Stimulated activated CD4-positive, alpha-beta T cell treated with anti-CD3 and anti-CD28 coated beads, Interleukin-12 subunit alpha, Interleukin-12 subunit beta, amount 100 ng/mL, for 4 hours (primary cell): Measurements from ENCODE around the gene UQCC5.

ENCODE experiments used
- DNase-seq: peaks from one replicate; pipeline ENCODE4 v3.0.0-alpha.2; 2020

The UQCC5 gene, protein sequence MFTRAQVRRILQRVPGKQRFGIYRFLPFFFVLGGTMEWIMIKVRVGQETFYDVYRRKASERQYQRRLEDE

GRCh38 chr3:52536369-52537164 lies at the start of gene UQCC5:
TSS of gene UQCC5 (plus strand) at chr3:52536605. CDS start at chr3:52536756, 151 bp downstream.
- DNase-seq = peak; percentile 95

DNA sequence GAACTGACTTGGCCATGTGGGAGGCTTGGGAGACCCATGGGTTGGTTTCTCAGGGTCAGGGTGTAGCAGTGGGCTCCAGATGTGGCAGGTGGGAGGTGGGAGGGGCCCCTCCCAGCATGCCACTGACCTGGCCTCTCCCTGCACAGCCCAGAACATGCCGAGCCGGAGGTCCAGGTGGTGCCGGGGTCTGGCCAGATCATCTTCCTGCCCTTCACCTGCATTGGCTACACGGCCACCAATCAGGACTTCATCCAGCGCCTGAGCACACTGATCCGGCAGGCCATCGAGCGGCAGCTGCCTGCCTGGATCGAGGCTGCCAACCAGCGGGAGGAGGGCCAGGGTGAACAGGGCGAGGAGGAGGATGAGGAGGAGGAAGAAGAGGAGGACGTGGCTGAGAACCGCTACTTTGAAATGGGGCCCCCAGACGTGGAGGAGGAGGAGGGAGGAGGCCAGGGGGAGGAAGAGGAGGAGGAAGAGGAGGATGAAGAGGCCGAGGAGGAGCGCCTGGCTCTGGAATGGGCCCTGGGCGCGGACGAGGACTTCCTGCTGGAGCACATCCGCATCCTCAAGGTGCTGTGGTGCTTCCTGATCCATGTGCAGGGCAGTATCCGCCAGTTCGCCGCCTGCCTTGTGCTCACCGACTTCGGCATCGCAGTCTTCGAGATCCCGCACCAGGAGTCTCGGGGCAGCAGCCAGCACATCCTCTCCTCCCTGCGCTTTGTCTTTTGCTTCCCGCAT lies 49.2 kb upstream of the UQCC5 start:
- DNase-seq = no peak

DNA sequence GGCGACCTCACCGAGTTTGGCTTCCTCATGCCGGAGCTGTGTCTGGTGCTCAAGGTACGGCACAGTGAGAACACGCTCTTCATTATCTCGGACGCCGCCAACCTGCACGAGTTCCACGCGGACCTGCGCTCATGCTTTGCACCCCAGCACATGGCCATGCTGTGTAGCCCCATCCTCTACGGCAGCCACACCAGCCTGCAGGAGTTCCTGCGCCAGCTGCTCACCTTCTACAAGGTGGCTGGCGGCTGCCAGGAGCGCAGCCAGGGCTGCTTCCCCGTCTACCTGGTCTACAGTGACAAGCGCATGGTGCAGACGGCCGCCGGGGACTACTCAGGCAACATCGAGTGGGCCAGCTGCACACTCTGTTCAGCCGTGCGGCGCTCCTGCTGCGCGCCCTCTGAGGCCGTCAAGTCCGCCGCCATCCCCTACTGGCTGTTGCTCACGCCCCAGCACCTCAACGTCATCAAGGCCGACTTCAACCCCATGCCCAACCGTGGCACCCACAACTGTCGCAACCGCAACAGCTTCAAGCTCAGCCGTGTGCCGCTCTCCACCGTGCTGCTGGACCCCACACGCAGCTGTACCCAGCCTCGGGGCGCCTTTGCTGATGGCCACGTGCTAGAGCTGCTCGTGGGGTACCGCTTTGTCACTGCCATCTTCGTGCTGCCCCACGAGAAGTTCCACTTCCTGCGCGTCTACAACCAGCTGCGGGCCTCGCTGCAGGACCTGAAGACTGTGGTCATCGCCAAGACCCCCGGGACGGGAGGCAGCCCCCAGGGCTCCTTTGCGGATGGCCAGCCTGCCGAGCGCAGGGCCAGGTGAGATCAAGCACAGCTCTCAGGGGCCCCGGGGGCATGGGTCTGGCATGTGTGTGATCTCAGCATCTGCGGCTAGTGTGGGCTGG lies 48.4 kb upstream of the UQCC5 start:
- DNase-seq = no peak

DNA sequence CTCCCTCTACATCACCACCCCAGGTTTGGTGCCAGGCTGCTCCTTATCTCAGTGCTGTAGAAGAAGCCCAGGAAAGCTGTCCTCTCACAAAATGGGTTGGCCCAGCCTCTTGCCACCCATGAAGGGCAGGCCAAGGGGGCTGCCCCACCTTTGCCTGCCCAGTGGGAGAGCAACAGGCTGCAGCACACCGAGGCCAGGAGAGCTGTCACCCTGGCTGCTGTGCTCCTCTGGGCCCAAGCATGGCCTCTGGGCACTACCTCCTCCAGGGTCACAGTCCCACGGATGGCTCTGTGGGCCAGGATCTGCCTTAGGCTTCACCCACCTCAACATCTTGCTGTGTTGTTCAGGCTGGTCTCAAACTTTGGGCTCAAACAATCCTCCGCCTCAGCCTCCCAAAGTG lies 47.7 kb upstream of the UQCC5 start:
- no peak for DNase-seq

- DNase-seq = no peak
Measured at GRCh38 chr3:52489453-52489852, 47.0 kb upstream of the UQCC5 start.

GRCh38 chr3:52490035-52490938 lies 46.1 kb upstream of the UQCC5 start:
- no peak for DNase-seq

DNA sequence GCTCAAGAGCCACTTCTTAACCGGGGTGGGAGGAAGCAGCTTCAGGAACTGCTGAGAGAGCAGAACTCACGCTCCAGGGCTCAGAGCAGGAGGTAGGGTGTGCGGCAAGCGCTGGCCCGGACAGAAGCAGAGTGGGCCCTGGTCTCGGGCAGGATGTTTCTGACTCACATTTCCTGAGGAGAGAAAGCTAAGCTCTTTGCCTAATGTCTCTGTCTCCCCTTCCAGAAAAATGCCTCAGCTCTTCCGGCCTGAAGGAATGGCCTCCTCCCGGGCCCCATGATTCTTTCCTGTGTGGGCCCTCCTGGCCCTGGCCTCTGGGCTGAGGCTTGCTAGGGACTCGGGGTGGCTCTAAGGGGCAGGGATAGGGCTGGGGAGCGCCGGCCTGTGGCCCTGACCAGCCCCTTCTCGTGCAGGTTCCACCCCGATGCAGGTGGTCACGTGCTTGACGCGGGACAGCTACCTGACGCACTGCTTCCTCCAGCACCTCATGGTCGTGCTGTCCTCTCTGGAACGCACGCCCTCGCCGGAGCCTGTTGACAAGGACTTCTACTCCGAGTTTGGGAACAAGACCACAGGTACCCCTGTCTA lies 45.4 kb upstream of the UQCC5 start:
- no peak for DNase-seq

DNA sequence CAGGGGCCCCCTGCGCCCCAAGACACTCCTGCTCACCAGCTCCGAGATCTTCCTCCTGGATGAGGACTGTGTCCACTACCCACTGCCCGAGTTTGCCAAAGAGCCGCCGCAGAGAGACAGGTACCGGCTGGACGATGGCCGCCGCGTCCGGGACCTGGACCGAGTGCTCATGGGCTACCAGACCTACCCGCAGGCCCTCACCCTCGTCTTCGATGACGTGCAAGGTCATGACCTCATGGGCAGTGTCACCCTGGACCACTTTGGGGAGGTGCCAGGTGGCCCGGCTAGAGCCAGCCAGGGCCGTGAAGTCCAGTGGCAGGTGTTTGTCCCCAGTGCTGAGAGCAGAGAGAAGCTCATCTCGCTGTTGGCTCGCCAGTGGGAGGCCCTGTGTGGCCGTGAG lies 44.3 kb upstream of the UQCC5 start:
- no peak for DNase-seq

DNA sequence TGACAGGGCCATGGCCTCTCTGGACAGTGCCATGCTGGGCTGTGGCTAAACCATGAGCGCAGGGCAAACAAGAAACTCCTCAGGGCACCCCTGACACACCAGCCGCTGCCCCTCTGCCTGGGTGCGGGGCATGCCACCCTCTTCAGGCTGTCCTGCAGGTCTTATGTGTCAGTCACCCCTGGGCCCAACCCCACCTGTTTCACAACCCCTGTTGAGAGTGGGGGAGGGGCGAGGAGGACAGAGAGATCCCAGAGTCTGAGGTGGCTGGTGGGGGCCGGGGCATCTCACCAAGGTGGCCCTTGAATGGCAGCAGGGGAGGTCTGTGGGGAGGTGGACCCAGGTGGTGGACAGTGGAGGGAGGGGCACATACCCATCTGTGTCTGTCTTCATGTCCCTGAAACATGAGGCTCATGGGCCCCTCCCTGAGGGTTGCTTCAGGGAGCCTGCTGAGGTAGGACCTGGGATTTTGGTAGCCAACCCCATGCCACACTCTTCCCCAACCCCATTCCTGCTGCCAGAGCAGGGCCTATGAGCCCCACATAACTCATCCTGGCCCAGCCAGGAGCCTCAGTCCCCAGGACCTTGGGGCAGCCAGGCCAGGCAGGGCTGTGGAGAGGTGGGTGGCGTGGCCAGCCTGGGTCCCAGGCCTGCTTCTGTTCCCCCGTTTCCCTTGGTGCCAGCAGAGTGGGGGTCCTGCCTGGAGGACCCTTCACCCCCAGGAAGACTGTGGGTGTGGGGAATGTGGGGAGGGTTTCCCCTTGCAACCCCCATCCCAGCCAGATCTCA lies 43.0 kb upstream of the UQCC5 start:
- no peak for DNase-seq

GRCh38 chr3:52494445-52494844 lies 42.0 kb upstream of the UQCC5 start:
- no peak for DNase-seq

- DNase-seq = no peak
Measured at GRCh38 chr3:52494886-52495495, 41.4 kb upstream of the UQCC5 start, which contains the start of gene STAB1. TSS of gene STAB1 (plus strand) at chr3:52495338. CDS start at chr3:52495414, 76 bp downstream.

GRCh38 chr3:52495777-52496602 lies 40.4 kb upstream of the UQCC5 start:
- no peak for DNase-seq

GRCh38 chr3:52498137-52499054 lies 38.0 kb upstream of the UQCC5 start:
- no peak for DNase-seq

DNA sequence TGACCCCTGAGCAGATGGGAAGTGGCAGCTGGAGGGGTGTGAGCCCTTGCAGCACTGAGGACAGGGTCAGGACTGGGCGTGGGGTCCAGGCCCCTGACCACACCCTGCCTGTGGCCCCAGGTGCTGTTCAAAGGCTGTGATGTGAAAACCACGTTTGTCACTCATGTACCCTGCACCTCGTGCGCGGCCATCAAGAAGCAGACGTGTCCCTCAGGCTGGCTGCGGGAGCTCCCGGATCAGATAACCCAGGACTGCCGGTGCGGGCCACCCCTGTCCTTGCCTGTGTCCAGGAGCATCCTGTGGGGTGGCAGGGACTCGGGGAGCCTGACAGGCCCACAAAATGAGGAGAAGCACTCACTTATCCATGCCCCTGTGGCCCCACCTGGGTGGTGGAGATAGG lies 35.4 kb upstream of the UQCC5 start:
- no peak for DNase-seq

DNA sequence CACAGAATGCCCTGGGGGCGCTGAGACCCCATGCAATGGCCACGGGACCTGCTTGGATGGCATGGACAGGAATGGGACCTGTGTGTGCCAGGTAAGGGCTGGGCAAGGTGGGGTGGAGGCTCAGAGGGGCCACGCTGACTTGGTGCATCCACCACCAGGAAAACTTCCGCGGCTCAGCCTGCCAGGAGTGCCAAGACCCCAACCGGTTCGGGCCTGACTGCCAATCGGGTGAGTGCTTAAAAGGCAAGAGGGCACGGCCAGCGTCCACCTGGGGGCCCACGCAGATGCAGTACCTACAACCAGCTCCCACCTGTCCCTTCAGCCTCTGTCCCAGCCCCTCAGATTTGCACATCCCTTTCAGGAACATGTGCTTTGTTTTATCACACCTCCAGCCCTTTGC lies 34.4 kb upstream of the UQCC5 start:
- no peak for DNase-seq

DNA sequence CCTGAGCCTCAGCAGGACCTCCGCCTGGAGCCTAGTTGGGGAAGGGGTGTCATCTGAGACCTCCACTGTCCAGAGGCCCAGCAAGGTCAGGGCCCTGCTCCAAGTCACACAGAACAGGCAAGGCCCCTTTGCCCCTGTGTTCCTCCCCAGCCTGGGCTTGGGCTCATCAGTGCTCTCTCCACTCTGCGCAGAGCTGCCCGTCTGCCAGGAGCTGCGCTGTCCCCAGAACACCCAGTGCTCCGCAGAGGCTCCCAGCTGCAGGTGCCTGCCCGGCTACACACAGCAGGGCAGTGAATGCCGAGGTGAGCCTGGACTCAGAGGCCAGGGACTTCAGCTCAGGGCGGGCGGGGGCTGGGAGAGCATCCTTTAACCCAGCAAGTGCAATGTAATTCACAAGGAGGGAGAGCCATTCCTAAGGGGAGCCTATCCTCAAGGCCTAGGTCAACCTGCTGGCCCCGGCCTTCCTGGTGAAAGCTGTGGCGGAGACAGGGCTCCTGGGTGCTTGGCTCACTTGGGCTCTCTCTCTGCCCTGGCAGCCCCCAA lies 33.5 kb upstream of the UQCC5 start:
- DNase-seq = no peak

- DNase-seq = no peak
Measured at GRCh38 chr3:52503788-52504424, 32.5 kb upstream of the UQCC5 start.
